RWPE2 (cell line): ENCODE data around the gene TRPV6.

Source experiments
- ATAC-seq: fragments of 200-7000 bp; cut with Tn5 transposase; 3 replicates; pipeline ENCODE4 v1.9.1; 2021; ENCODE audit warnings: low read depth
- DNase-seq: peaks from one replicate; pipeline ENCODE4 v3.0.0-alpha.2; 2020; ENCODE audit warnings: low spot score
- H3K27ac ChIP-seq: fragments of 450-650 bp; 2 replicates; pipeline ENCODE4 v1.5.1; 2017; ENCODE audit warnings: mild to moderate bottlenecking; ENCODE audit not compliant: poor library complexity, severe bottlenecking
- H3K27me3 ChIP-seq: fragments of 250-450 bp; sonication (Bioruptor Pico); 2 replicates; pipeline ENCODE4 v1.5.1; 2021; ENCODE audit warnings: mild to moderate bottlenecking, moderate library complexity; ENCODE audit not compliant: insufficient read depth, poor library complexity, severe bottlenecking
- H3K36me3 ChIP-seq: fragments of 250-450 bp; sonication (Bioruptor Pico); 2 replicates; pipeline ENCODE4 v1.5.1; 2020; ENCODE audit warnings: low read depth, mild to moderate bottlenecking, moderate library complexity
- H3K4me1 ChIP-seq: fragments of 250-450 bp; sonication (Bioruptor Pico); 2 replicates; pipeline ENCODE4 v1.5.1; 2021; ENCODE audit warnings: mild to moderate bottlenecking, moderate library complexity; ENCODE audit not compliant: insufficient read depth, poor library complexity, severe bottlenecking
- H3K4me3 ChIP-seq: fragments of 250-450 bp; sonication (Bioruptor Pico); 2 replicates; pipeline ENCODE4 v1.5.1; 2021; ENCODE audit warnings: mild to moderate bottlenecking, moderate library complexity; ENCODE audit not compliant: severe bottlenecking
- H3K9me3 ChIP-seq: fragments of 250-450 bp; sonication (Bioruptor Pico); 2 replicates; pipeline ENCODE4 v1.5.1; 2021; ENCODE audit warnings: mild to moderate bottlenecking, moderate library complexity; ENCODE audit not compliant: severe bottlenecking
- CTCF ChIP-seq: fragments of 450-650 bp; IDR thresholded peaks from one replicate; pipeline ENCODE4 v1.5.1; 2017; ENCODE audit warnings: mild to moderate bottlenecking, moderate library complexity; ENCODE audit not compliant: poor library complexity, severe bottlenecking

The TRPV6 gene

GRCh38 chr7:142932386-142933091, 47.0 kb upstream of the TRPV6 start:
- no peaks in the 10 kb centered on the region for H3K36me3 ChIP-seq
- no peak overlapping the region for H3K27ac ChIP-seq
- no peaks in the 10 kb centered on the region for H3K27me3 ChIP-seq
- no peak for ATAC-seq
- no peak overlapping the region for H3K4me3 ChIP-seq
- no peak for TF ChIP-seq CTCF
- no peaks in the 10 kb centered on the region for H3K9me3 ChIP-seq
- DNase-seq = no peak
- no peaks in the 10 kb centered on the region for H3K4me1 ChIP-seq

- no peaks in the 10 kb centered on the region for H3K27me3 ChIP-seq
- H3K27ac ChIP-seq = no peak overlapping the region
- no peaks in the 10 kb centered on the region for H3K36me3 ChIP-seq
- ATAC-seq (no peak), DNase-seq (no peak)
- H3K4me1 ChIP-seq = no peaks in the 10 kb centered on the region
- H3K9me3 ChIP-seq = no peaks in the 10 kb centered on the region
- TF ChIP-seq CTCF = no peak
- H3K4me3 ChIP-seq = no peak overlapping the region
Observed at GRCh38 chr7:142930126-142930730, 44.7 kb upstream of the TRPV6 start.

- DNase-seq = no peak
- Histone ChIP-seq H3K4me1 (no peaks in the 10 kb centered on the region), H3K27me3 (no peaks in the 10 kb centered on the region), H3K9me3 (no peaks in the 10 kb centered on the region), H3K27ac (no peak overlapping the region), H3K4me3 (no peak overlapping the region), H3K36me3 (no peaks in the 10 kb centered on the region)
- TF ChIP-seq CTCF = no peak
- no peak for ATAC-seq
Observed at GRCh38 chr7:142927949-142928348, 42.4 kb upstream of the TRPV6 start.

- Histone ChIP-seq H3K27ac (no peak overlapping the region), H3K4me1 (no peaks in the 10 kb centered on the region), H3K4me3 (no peak overlapping the region), H3K36me3 (no peaks in the 10 kb centered on the region), H3K9me3 (no peaks in the 10 kb centered on the region), H3K27me3 (no peaks in the 10 kb centered on the region)
- TF ChIP-seq CTCF = no peak
- DNase-seq = no peak
- ATAC-seq = no peak
Observed at GRCh38 chr7:142927085-142927745, 41.7 kb upstream of the TRPV6 start.
